Measurements from ENCODE around the gene IGFBPL1.
A peak's percentile ranks its signal among the peaks of the same experiment; 100 is the strongest.
"Not testable (repeated sequence)": the region's sequence is repeated elsewhere in the genome, so short reads cannot be mapped to it uniquely, and the experiment has no call there.

IGFBPL1 gene

GRCh38 chr9:38423973-38424843 is at the start of gene IGFBPL1:
Gene IGFBPL1 (minus strand): TSS chr9:38424454. CDS start chr9:38424424, 30 bp downstream.
- Histone ChIP-seq H3K27me3 (replicated peaks; ENCODE audit: control insufficient read depth, insufficient read depth, low read length) (0 out of 2 replicates have a peak, but pooled peaks cover 1% of the 10 kb centered on the region), H3K4me3 (replicated peaks; ENCODE audit: low read depth, low read length) (no peak within 1 kb of the TSS), H3K36me3 (ENCODE audit: control insufficient read depth, insufficient read depth, low read length) (no peaks in the 10 kb centered on the region)
- peak; percentile 15 for DNase-seq (ENCODE audit: extremely low read depth, insufficient read length)
- TF ChIP-seq CTCF (IDR thresholded peaks at IDR 0.05; ENCODE audit: insufficient read depth, low read length, poor library complexity, severe bottlenecking): no peak

DNA sequence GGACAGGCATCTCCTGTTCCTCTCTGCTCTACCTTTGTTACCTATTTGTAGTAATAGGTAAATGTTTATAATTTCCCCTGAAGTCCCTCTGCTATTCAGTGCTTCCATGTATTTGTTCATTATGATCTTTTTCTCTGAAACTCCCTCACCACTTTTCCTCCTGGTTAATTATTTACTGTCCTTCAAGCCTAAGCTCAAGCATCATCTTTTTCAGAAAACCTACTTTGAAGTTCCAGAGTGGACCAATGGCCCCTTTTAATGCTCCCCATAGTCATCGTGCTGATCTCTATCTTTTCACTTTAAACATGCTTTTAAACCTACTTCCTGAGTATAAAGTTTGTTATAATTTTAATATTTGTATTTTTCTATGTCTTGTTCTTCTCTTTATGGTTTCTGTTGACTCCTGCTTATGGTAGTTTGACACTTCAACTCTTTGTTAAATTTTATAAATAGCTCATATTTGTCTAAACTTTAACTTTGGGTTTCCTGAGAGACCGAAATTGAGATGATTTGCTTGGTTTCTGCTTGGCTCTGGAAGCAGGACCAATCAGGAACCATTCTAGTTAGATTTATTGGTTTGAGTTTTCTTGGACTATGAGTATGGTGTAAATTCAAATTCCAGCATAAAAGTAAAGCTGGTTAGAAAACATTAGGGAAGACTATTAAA is 48.5 kb upstream of the IGFBPL1 start:
- not testable (repeated sequence) for DNase-seq (ENCODE audit: extremely low read depth, insufficient read length); H3K36me3 ChIP-seq (ENCODE audit: control insufficient read depth, insufficient read depth, low read length); H3K4me3 ChIP-seq (replicated peaks; ENCODE audit: low read depth, low read length); H3K27me3 ChIP-seq (replicated peaks; ENCODE audit: control insufficient read depth, insufficient read depth, low read length)

DNA sequence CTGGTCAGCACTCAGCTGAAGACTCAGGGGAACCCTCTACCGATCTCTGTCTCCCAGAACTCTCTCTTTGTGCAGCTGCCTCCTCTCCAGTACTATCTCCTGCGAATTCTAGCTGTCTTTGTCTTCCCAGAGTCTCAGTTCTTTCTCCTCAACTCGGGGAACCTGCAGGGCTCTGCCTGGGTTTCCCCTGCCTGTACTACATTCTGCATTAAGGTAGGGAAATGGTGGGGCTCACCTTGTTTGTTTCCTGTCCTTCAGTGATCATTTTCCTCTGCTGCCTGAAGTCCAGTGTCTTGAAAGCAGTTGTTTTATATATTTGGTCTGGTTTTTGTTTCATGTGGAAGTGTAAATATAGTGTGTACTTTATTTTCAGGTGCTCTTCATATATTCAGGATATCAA is 43.1 kb upstream of the IGFBPL1 start:
- DNase-seq (ENCODE audit: extremely low read depth, insufficient read length): no peak
- no peak for TF ChIP-seq CTCF (IDR thresholded peaks at IDR 0.05; ENCODE audit: insufficient read depth, low read length, poor library complexity, severe bottlenecking)
- Histone ChIP-seq H3K27me3 (replicated peaks; ENCODE audit: control insufficient read depth, insufficient read depth, low read length) (no peaks in the 10 kb centered on the region), H3K4me3 (replicated peaks; ENCODE audit: low read depth, low read length) (no peak overlapping the region), H3K36me3 (ENCODE audit: control insufficient read depth, insufficient read depth, low read length) (no peaks in the 10 kb centered on the region)

- Histone ChIP-seq H3K27me3 (replicated peaks; ENCODE audit: control insufficient read depth, insufficient read depth, low read length) (no peaks in the 10 kb centered on the region), H3K36me3 (ENCODE audit: control insufficient read depth, insufficient read depth, low read length) (no peaks in the 10 kb centered on the region), H3K4me3 (replicated peaks; ENCODE audit: low read depth, low read length) (no peak overlapping the region)
- TF ChIP-seq CTCF (IDR thresholded peaks at IDR 0.05; ENCODE audit: insufficient read depth, low read length, poor library complexity, severe bottlenecking): no peak
- DNase-seq (ENCODE audit: extremely low read depth, insufficient read length): no peak
These were observed 29.6 kb upstream of the IGFBPL1 start for GRCh38 chr9:38453835-38454234.

- DNase-seq (ENCODE audit: extremely low read depth, insufficient read length): no peak
- H3K36me3 ChIP-seq (ENCODE audit: control insufficient read depth, insufficient read depth, low read length): no peaks in the 10 kb centered on the region
- TF ChIP-seq CTCF (IDR thresholded peaks at IDR 0.05; ENCODE audit: insufficient read depth, low read length, poor library complexity, severe bottlenecking): no peak
These were observed 26.9 kb upstream of the IGFBPL1 start for GRCh38 chr9:38451162-38451561.

DNA sequence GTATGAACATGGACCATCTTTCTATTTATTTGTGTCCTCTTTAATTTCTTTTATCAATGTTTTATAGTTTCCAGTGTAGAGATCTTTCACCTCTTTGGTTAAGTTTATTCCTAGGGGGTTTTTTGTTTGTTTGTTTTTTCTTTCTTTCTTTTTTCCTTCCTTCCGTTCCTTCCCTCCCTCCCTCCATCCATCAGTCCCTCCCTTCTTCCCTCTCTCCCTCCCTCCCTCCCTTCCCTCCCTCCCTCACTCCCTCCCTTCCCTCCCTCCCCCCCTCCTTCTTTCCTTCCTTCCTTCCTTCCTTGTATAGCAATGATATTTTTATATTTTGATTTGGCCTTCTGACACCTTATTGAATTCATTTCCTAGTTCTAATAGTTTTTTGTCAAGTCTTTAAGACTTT is 23.4 kb upstream of the IGFBPL1 start:
- no peaks in the 10 kb centered on the region for H3K36me3 ChIP-seq (ENCODE audit: control insufficient read depth, insufficient read depth, low read length)
- no peak for TF ChIP-seq CTCF (IDR thresholded peaks at IDR 0.05; ENCODE audit: insufficient read depth, low read length, poor library complexity, severe bottlenecking)

More at GRCh38 chr9:38451162-38451561, 26.9 kb upstream of the IGFBPL1 start:
- Histone ChIP-seq H3K27me3 (replicated peaks; ENCODE audit: control insufficient read depth, insufficient read depth, low read length) (no peaks in the 10 kb centered on the region), H3K4me3 (replicated peaks; ENCODE audit: low read depth, low read length) (no peak overlapping the region)

More for the DNA sequence above, 23.4 kb upstream of the IGFBPL1 start:
- no peak for DNase-seq (ENCODE audit: extremely low read depth, insufficient read length)
- H3K4me3 ChIP-seq (replicated peaks; ENCODE audit: low read depth, low read length): no peak overlapping the region
- H3K27me3 ChIP-seq (replicated peaks; ENCODE audit: control insufficient read depth, insufficient read depth, low read length): no peaks in the 10 kb centered on the region

Measured in GM06990 (cell line).